ENCODE measurements around the gene SCG3.

Gene SCG3

GRCh38 chr15:51732646-51733045 lies 51.3 kb downstream of the SCG3 start:
- TF ChIP-seq EZH2phosphoT487 (IDR thresholded peaks at IDR 0.05; ENCODE audit: borderline replicate concordance): no peak
- H2AFZ ChIP-seq (ENCODE audit: low read length): no peak overlapping the region
- H3K9me2 ChIP-seq (replicated peaks; ENCODE audit: low read depth, low read length): no peaks in the 10 kb centered on the region
- peak overlapping the region; percentile 80 for H3K4me2 ChIP-seq (ENCODE audit: low read depth, low read length, poor library complexity, severe bottlenecking)
- H4K20me1 ChIP-seq (ENCODE audit: insufficient read depth, low read length, poor library complexity, severe bottlenecking): peaks cover 7% of the 10 kb centered on the region
- no peaks in the 10 kb centered on the region for H3K36me3 ChIP-seq (ENCODE audit: insufficient read depth, low read length)
- H3K4me3 ChIP-seq (ENCODE audit: low read length, poor library complexity, severe bottlenecking): peak overlapping the region; percentile 80
- H3K4me1 ChIP-seq (ENCODE audit: insufficient read depth, low read length, poor library complexity, severe bottlenecking): peaks cover 65% of the 10 kb centered on the region
- H3K9ac ChIP-seq (ENCODE audit: low read depth, low read length, poor library complexity, severe bottlenecking): peak overlapping the region; percentile 67
- no peaks in the 10 kb centered on the region for H3K9me3 ChIP-seq (ENCODE audit: insufficient read depth, low read depth, low read length)
- peaks cover 89% of the 10 kb centered on the region for H3K79me2 ChIP-seq (ENCODE audit: insufficient read depth, low read length)
- H3K27me3 ChIP-seq (ENCODE audit: insufficient read depth, low read length, poor library complexity, severe bottlenecking): no peaks in the 10 kb centered on the region
- 0 out of 2 replicates have a peak, but pooled peaks cover 2% of the 10 kb centered on the region for H3F3A ChIP-seq (ENCODE audit: low read depth)

- Histone ChIP-seq H3K9me2 (replicated peaks; ENCODE audit: low read depth, low read length) (no peaks in the 10 kb centered on the region), H4K20me1 (ENCODE audit: insufficient read depth, low read length, poor library complexity, severe bottlenecking) (peaks cover 7% of the 10 kb centered on the region), H3K4me2 (ENCODE audit: low read depth, low read length, poor library complexity, severe bottlenecking) (peak overlapping the region; percentile 80), H3K4me3 (ENCODE audit: low read length, poor library complexity, severe bottlenecking) (peak overlapping the region; percentile 80), H3F3A (ENCODE audit: low read depth) (0 out of 2 replicates have a peak, but pooled peaks cover 2% of the 10 kb centered on the region), H3K9me3 (ENCODE audit: insufficient read depth, low read depth, low read length) (no peaks in the 10 kb centered on the region), H3K4me1 (ENCODE audit: insufficient read depth, low read length, poor library complexity, severe bottlenecking) (peaks cover 73% of the 10 kb centered on the region), H3K9ac (ENCODE audit: low read depth, low read length, poor library complexity, severe bottlenecking) (peak overlapping the region; percentile 82), H3K36me3 (ENCODE audit: insufficient read depth, low read length) (no peaks in the 10 kb centered on the region), H3K79me2 (ENCODE audit: insufficient read depth, low read length) (peaks cover 61% of the 10 kb centered on the region), H2AFZ (ENCODE audit: low read length) (no peak overlapping the region), H3K27me3 (ENCODE audit: insufficient read depth, low read length, poor library complexity, severe bottlenecking) (no peaks in the 10 kb centered on the region)
- TF ChIP-seq EZH2phosphoT487 (IDR thresholded peaks at IDR 0.05; ENCODE audit: borderline replicate concordance) (no peak), CTCF (conservative IDR thresholded peaks at IDR 0.05; ENCODE audit: low read length) (peak; percentile 68)
These were observed 54.1 kb downstream of the SCG3 start for GRCh38 chr15:51735228-51736010.

- no peaks in the 10 kb centered on the region for H3K9me2 ChIP-seq (replicated peaks; ENCODE audit: low read depth, low read length)
- H4K20me1 ChIP-seq (ENCODE audit: insufficient read depth, low read length, poor library complexity, severe bottlenecking): peaks cover 7% of the 10 kb centered on the region
- peak overlapping the region; percentile 80 for H3K4me2 ChIP-seq (ENCODE audit: low read depth, low read length, poor library complexity, severe bottlenecking)
- H3F3A ChIP-seq (ENCODE audit: low read depth): 0 out of 2 replicates have a peak, but pooled peaks cover 2% of the 10 kb centered on the region
- peaks cover 55% of the 10 kb centered on the region for H3K79me2 ChIP-seq (ENCODE audit: insufficient read depth, low read length)
- H3K9ac ChIP-seq (ENCODE audit: low read depth, low read length, poor library complexity, severe bottlenecking): peak overlapping the region; percentile 82
- TF ChIP-seq EZH2phosphoT487 (IDR thresholded peaks at IDR 0.05; ENCODE audit: borderline replicate concordance) (no peak), CTCF (conservative IDR thresholded peaks at IDR 0.05; ENCODE audit: low read length) (no peak)
- H3K36me3 ChIP-seq (ENCODE audit: insufficient read depth, low read length): no peaks in the 10 kb centered on the region
- H3K27me3 ChIP-seq (ENCODE audit: insufficient read depth, low read length, poor library complexity, severe bottlenecking): no peaks in the 10 kb centered on the region
- peaks cover 67% of the 10 kb centered on the region for H3K4me1 ChIP-seq (ENCODE audit: insufficient read depth, low read length, poor library complexity, severe bottlenecking)
- H3K4me3 ChIP-seq (ENCODE audit: low read length, poor library complexity, severe bottlenecking): peak overlapping the region; percentile 80
- H2AFZ ChIP-seq (ENCODE audit: low read length): no peak overlapping the region
- no peaks in the 10 kb centered on the region for H3K9me3 ChIP-seq (ENCODE audit: insufficient read depth, low read depth, low read length)
These were observed 54.8 kb downstream of the SCG3 start for GRCh38 chr15:51736069-51736468.

Measured in Loucy (cell line).